ENCODE measurements around the gene MTF2. TPM values are rescaled to one million over a fixed set of nuclear protein-coding genes. Genes with fewer than 3 reads are reported as not detected.
A peak's percentile ranks its signal among the peaks of the same experiment; 100 is the strongest.

Gene MTF2
- total RNA-seq, 1 experiment from 2014 or later = 2.8 TPM

- H3K36me3 ChIP-seq = peaks cover 12% of the 10 kb centered on the region
Observed at GRCh38 chr1:93078638-93078985, 471 bp upstream of the MTF2 start.

GRCh38 chr1:93079685-93080141 is 630 bp downstream of the MTF2 start:
- Histone ChIP-seq H3K4me3 (peak overlapping the region; percentile 89), H3K9me3 (no peaks in the 10 kb centered on the region), H3K27me3 (no peaks in the 10 kb centered on the region), H3K36me3 (peaks cover 19% of the 10 kb centered on the region)
- DNase-seq = peak; percentile 30

More at GRCh38 chr1:93078638-93078985, 471 bp upstream of the MTF2 start:
- Histone ChIP-seq H3K9me3 (no peaks in the 10 kb centered on the region), H3K4me3 (peak overlapping the region; percentile 89), H3K27me3 (no peaks in the 10 kb centered on the region)
- DNase-seq = no peak

GRCh38 chr1:93080179-93080823 is 1.2 kb downstream of the MTF2 start:
- Histone ChIP-seq H3K4me3 (peak overlapping the region; percentile 89), H3K9me3 (no peaks in the 10 kb centered on the region), H3K27me3 (no peaks in the 10 kb centered on the region), H3K36me3 (peaks cover 21% of the 10 kb centered on the region)
- no peak for DNase-seq

GRCh38 chr1:93081716-93082115 is 2.6 kb downstream of the MTF2 start:
- Histone ChIP-seq H3K27me3 (no peaks in the 10 kb centered on the region), H3K9me3 (no peaks in the 10 kb centered on the region), H3K36me3 (peaks cover 31% of the 10 kb centered on the region), H3K4me3 (peak overlapping the region; percentile 89)
- no peak for DNase-seq

- no peaks in the 10 kb centered on the region for H3K9me3 ChIP-seq
- H3K36me3 ChIP-seq = peaks cover 35% of the 10 kb centered on the region
- H3K4me3 ChIP-seq = no peak overlapping the region
- no peak for DNase-seq
- H3K27me3 ChIP-seq = no peaks in the 10 kb centered on the region
Observed at GRCh38 chr1:93082313-93082712, 3.2 kb downstream of the MTF2 start.

- no peak for DNase-seq
- peaks cover 35% of the 10 kb centered on the region for H3K36me3 ChIP-seq
- H3K27me3 ChIP-seq = no peaks in the 10 kb centered on the region
- no peaks in the 10 kb centered on the region for H3K9me3 ChIP-seq
- no peak overlapping the region for H3K4me3 ChIP-seq
Observed at GRCh38 chr1:93083979-93084378, 4.9 kb downstream of the MTF2 start.

- Histone ChIP-seq H3K9me3 (no peaks in the 10 kb centered on the region), H3K27me3 (no peaks in the 10 kb centered on the region), H3K36me3 (peaks cover 33% of the 10 kb centered on the region), H3K4me3 (no peak overlapping the region)
- DNase-seq = no peak
Observed at GRCh38 chr1:93087532-93087931, 8.4 kb downstream of the MTF2 start.

- no peaks in the 10 kb centered on the region for H3K27me3 ChIP-seq
- H3K36me3 ChIP-seq = peaks cover 4% of the 10 kb centered on the region
- H3K9me3 ChIP-seq = no peaks in the 10 kb centered on the region
- DNase-seq = no peak
- H3K4me3 ChIP-seq = no peak overlapping the region
Observed at GRCh38 chr1:93093332-93094006, 14.4 kb downstream of the MTF2 start.

GRCh38 chr1:93095804-93096585 is 16.9 kb downstream of the MTF2 start:
- peaks cover 8% of the 10 kb centered on the region for H3K36me3 ChIP-seq
- no peak overlapping the region for H3K4me3 ChIP-seq
- no peak for DNase-seq
- no peaks in the 10 kb centered on the region for H3K9me3 ChIP-seq
- no peaks in the 10 kb centered on the region for H3K27me3 ChIP-seq

GRCh38 chr1:93102142-93102541 is 23.1 kb downstream of the MTF2 start:
- Histone ChIP-seq H3K27me3 (no peaks in the 10 kb centered on the region), H3K4me3 (no peak overlapping the region), H3K36me3 (peaks cover 24% of the 10 kb centered on the region), H3K9me3 (peaks cover 5% of the 10 kb centered on the region; the same call in 1 of the 2 replicates)
- DNase-seq = no peak

GRCh38 chr1:93106226-93106625 is 27.1 kb downstream of the MTF2 start:
- no peak for DNase-seq
- H3K9me3 ChIP-seq = peaks cover 16% of the 10 kb centered on the region
- peaks cover 40% of the 10 kb centered on the region for H3K36me3 ChIP-seq
- H3K4me3 ChIP-seq = no peak overlapping the region
- no peaks in the 10 kb centered on the region for H3K27me3 ChIP-seq

GRCh38 chr1:93107395-93107794 is 28.3 kb downstream of the MTF2 start:
- DNase-seq = no peak
- Histone ChIP-seq H3K36me3 (peaks cover 40% of the 10 kb centered on the region), H3K9me3 (peaks cover 16% of the 10 kb centered on the region), H3K4me3 (no peak overlapping the region), H3K27me3 (no peaks in the 10 kb centered on the region)

- H3K36me3 ChIP-seq = peaks cover 40% of the 10 kb centered on the region
Observed at GRCh38 chr1:93108335-93108734, 29.3 kb downstream of the MTF2 start.

GRCh38 chr1:93109578-93109977 is 30.5 kb downstream of the MTF2 start:
- Histone ChIP-seq H3K9me3 (peaks cover 16% of the 10 kb centered on the region), H3K27me3 (no peaks in the 10 kb centered on the region), H3K4me3 (no peak overlapping the region), H3K36me3 (peaks cover 40% of the 10 kb centered on the region)
- no peak for DNase-seq

More at GRCh38 chr1:93108335-93108734, 29.3 kb downstream of the MTF2 start:
- Histone ChIP-seq H3K4me3 (no peak overlapping the region), H3K9me3 (peaks cover 16% of the 10 kb centered on the region), H3K27me3 (no peaks in the 10 kb centered on the region)
- DNase-seq = no peak

GRCh38 chr1:93111065-93111464 is 32.0 kb downstream of the MTF2 start:
- Histone ChIP-seq H3K36me3 (peaks cover 40% of the 10 kb centered on the region), H3K9me3 (peaks cover 16% of the 10 kb centered on the region), H3K27me3 (no peaks in the 10 kb centered on the region), H3K4me3 (no peak overlapping the region)
- no peak for DNase-seq

- no peaks in the 10 kb centered on the region for H3K27me3 ChIP-seq
- H3K36me3 ChIP-seq = peaks cover 39% of the 10 kb centered on the region
- no peak overlapping the region for H3K4me3 ChIP-seq
- H3K9me3 ChIP-seq = peaks cover 15% of the 10 kb centered on the region
- DNase-seq = no peak
Observed at GRCh38 chr1:93111561-93111960, 32.5 kb downstream of the MTF2 start.

- Histone ChIP-seq H3K4me3 (no peak overlapping the region), H3K36me3 (peaks cover 28% of the 10 kb centered on the region), H3K9me3 (peaks cover 2% of the 10 kb centered on the region; the same call in 1 of the 2 replicates), H3K27me3 (no peaks in the 10 kb centered on the region)
- no peak for DNase-seq
Observed at GRCh38 chr1:93113127-93113526, 34.0 kb downstream of the MTF2 start.
